HG02885 (cell line): ENCODE data around the gene DHRS7.

Source experiments
- ATAC-seq: cut with Tn5 transposase; IDR thresholded peaks from one replicate; pipeline ENCODE4 v1.9.1; 2021; ENCODE audit warnings: mild to moderate bottlenecking; ENCODE audit not compliant: unreplicated experiment, poor library complexity

Gene DHRS7

DNA sequence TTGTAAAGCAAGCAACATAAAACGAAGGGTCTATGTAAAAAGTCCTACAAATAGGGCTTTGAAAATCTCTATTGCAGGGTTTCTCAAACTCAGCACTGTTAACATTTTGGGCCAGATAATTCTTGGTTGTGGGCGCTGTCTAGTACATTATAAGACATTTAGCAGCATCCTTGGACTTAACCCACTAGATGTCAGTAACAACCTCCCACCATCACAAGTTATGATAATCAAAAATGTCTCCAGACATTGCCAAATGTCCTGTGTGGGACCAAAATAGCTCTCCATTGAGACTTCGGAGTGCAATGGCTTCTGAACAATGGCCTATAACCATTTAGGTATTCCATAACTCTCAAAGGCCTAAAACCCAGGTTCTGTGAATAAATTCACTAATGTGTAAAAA lies 22.9 kb upstream of the DHRS7 start:
- no peak for ATAC-seq

GRCh38 chr14:60184905-60185555 lies 19.8 kb upstream of the DHRS7 start:
- ATAC-seq = no peak

DNA sequence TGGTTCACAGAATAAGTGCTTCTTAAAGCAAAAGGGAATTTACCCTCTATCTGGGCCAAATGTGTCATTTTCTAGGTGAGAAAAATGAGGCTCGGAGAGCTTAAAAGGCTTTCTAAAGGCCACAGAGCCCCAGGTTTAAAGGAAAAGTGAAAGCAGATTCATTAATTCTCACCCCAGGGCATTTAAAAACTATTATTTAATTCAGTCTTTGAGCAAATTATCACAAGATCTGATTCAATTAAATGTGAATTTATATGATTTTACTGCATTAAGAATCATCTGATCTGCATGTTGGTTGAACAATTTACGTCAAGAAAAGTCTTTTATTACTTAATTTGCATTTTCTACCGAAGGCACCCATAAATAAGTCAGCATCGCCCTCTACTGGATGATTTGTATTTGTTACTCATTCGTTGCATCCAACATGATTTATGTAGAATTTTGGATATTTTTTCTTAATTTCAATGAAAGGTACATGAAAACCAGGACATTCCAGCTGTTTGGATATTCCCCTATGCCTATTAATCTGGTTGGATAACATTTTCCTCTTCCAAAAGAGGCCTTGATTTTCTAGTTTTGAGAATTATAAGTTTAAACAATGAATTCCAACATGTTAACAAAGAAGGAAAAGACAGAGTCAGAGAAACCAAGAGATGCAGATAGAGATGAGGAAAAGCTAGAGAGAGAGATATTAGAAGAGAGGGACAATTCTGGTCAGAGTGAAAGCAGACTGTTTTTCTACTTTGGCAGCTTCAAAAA lies 19.1 kb upstream of the DHRS7 start:
- peak; percentile 48 for ATAC-seq

- peak; percentile 57 for ATAC-seq
Measured at GRCh38 chr14:60183741-60184140, 18.5 kb upstream of the DHRS7 start.

GRCh38 chr14:60183138-60183537 lies 17.9 kb upstream of the DHRS7 start:
- ATAC-seq = peak; percentile 36

- ATAC-seq = no peak
Measured at GRCh38 chr14:60179431-60179869, 14.3 kb upstream of the DHRS7 start.

DNA sequence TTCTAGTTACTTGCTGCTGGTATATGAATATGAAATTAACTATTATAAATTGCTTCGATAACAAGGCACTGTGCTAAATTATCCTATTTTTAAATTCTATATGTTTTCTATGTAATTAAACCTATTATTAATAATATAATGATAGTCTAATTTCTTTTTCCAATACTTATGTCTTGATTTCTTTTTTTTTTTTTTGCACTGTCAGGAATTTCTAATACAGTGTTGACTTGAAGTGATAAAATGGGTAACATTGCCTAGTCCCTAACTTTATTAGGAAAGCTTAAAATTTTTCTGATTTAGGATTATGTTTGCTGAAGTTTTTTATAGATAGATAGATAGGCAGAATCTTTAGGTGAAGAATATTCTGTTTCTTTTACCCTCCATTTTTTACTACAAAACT lies 13.6 kb upstream of the DHRS7 start:
- no peak for ATAC-seq

DNA sequence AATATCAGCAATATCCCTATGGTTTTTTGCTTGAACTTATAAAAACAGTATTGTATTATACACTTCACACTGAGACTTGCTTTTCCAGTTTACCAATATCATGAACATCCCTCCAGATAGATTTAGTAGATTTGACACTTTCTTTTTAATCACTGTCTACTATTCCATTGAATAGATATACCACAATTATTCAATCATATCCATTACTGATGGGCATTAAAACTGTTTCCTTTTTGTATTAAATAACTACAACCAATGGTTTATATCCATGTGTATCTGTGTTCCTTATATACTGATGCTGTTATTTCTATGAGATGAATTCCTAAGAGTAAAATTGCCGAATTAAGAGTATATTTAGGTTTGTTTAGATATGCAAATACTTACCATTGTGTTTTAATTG lies 13.0 kb upstream of the DHRS7 start:
- no peak for ATAC-seq

- no peak for ATAC-seq
Measured at GRCh38 chr14:60175255-60175902, 10.2 kb upstream of the DHRS7 start.

- no peak for ATAC-seq
Measured at GRCh38 chr14:60174352-60175254, 9.4 kb upstream of the DHRS7 start.

GRCh38 chr14:60171690-60172089 lies 6.5 kb upstream of the DHRS7 start:
- ATAC-seq = no peak

- no peak for ATAC-seq
Measured at GRCh38 chr14:60170948-60171347, 5.8 kb upstream of the DHRS7 start.

- no peak for ATAC-seq
Measured at GRCh38 chr14:60169722-60170121, 4.5 kb upstream of the DHRS7 start.

- no peak for ATAC-seq
Measured at GRCh38 chr14:60166142-60166541, 944 bp upstream of the DHRS7 start.

GRCh38 chr14:60165547-60165876 lies 314 bp upstream of the DHRS7 start:
- peak; percentile 15 for ATAC-seq

GRCh38 chr14:60164404-60164711 lies 840 bp downstream of the DHRS7 start:
- peak; percentile 6 for ATAC-seq

- ATAC-seq = no peak
Measured at GRCh38 chr14:60163693-60164092, 1.5 kb downstream of the DHRS7 start.

DNA sequence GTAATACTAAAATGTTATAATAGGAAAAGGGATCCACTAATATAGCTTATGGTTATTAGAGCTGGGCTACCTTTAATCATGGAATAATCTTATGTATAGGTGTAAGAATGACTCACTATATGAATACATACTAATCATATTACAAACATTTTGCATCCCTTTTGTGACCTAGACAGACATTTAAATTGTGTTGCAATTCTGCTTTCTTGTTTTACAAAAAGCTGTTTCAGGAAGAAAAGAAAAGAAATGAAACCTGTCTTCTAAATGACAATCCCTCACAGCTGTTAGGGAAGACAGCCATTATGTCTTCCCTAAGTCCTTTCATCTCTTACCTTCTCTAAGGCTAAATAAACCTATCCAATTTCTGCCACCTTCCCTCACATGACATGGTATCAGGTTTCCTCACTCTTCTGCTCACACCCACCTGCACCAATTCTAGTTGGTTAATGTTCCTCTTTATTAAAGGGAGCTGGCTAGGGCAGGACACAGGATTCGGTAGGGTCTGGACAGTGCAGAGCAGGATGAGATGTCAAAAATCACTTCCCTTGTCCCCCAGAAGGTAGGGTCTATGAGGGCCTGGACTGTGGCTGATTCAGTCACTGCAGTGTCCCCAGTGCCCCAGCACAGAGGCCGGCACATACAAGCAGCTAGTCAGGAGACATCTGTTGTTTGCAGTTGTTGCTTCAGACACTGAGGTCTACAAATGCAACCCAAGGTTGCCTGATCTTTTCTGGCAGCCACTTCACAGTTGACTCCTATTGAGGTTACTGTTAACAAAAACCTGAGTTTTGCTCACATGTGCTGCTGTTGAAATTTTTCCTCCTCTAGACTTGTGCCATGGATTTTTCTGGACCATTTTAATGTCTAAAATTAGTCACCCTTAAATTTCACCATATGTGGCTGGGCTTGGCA lies 3.7 kb downstream of the DHRS7 start:
- ATAC-seq = no peak

DNA sequence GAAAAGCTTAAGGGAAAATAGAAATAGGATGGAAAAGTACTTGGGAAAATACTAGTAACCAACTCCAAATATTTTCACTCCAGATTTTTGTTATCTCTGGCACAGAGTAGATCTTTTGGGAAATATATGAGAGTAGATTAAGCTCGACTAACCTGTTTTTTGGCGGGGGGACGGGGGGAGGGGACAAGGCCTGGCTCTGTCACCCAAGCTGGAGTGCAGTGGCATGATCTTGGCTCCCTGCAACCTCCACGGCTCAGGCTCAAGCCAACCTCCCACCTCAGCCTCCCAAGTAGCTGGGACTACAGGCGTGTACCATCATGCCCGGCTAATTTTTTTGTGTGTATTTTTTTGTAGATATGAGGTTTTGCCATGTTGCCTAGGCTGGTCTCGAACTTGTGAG lies 4.8 kb downstream of the DHRS7 start:
- no peak for ATAC-seq

GRCh38 chr14:60154671-60155070 lies 10.5 kb downstream of the DHRS7 start:
- no peak for ATAC-seq
